K562 (cell line): Measurements from ENCODE around the gene ARFIP2. TPM values are rescaled to one million over a fixed set of nuclear protein-coding genes. Genes with fewer than 3 reads are reported as not detected.

ENCODE experiments used
- ATAC-seq: fragments of 200-7000 bp; cut with Tn5 transposase; 3 replicates; pipeline ENCODE4 v1.9.1; 2020; ENCODE audit warnings: moderate library complexity
- BruUV-seq: library from RNA; stranded (reverse); fragments of 400-500 nt; replicated peaks from 2 replicates; lab custom pipeline; 2021; lab: Mats Ljungman, UMichigan
- CTCF ChIA-PET: fragments of 300-600 bp; formaldehyde crosslinking; extraction: SDS; loops from one replicate; lab custom pipeline; 2021; ENCODE audit warnings: low intra/inter-chr PET ratio; lab: Yijun Ruan, JAX
- POLR2A ChIA-PET: fragments of 300-600, 350-650 bp; sonication (Branson Sonifier 250); formaldehyde crosslinking; extraction: SDS; loops from one replicate; lab custom pipeline; 2021; ENCODE audit warnings: antibody characterized with exemption, inconsistent platforms; lab: Yijun Ruan, JAX
- DNase-seq, 4 experiments: peaks; one replicate each; pipeline versions ENCODE4 v3.0.0 to v3.0.0-alpha.2; 2011 to 2018; ENCODE audit warnings: low spot score in 3 of 4, mixed read lengths in 3 of 4; ENCODE audit errors: extremely low read depth in 1 of 4
- FAIRE-seq: peaks from 2 replicates; lab custom pipeline; 2011; peaks lifted over from hg19 to GRCh38; lab: Jason Lieb, UNC
- H2AFZ ChIP-seq: 2 replicates; pipeline ENCODE4 v1.6.0; 2011; ENCODE audit warnings: low read depth, low read length, control low read depth, inconsistent platforms
- H3K27ac ChIP-seq: fragments of 200-600 bp; 3 replicates; pipeline ENCODE4 v1.8.0; 2011; ENCODE audit warnings: low read depth, mild to moderate bottlenecking, control low read depth, inconsistent platforms, low read length, moderate library complexity, mixed read lengths; ENCODE audit errors: extremely low read depth
- H3K27me3 ChIP-seq, 2 experiments: fragments of 300-600 bp in 1 of 2; 2 replicates in 1 of 2; 3 replicates in 1 of 2; pipeline versions ENCODE4 v1.6.0 to v1.8.0; 2011; ENCODE audit warnings: inconsistent platforms in 2 of 2, low read length in 2 of 2, mild to moderate bottlenecking in 1 of 2, mixed read lengths in 1 of 2, moderate library complexity in 1 of 2; ENCODE audit not compliant: control insufficient read depth in 2 of 2, insufficient read depth in 2 of 2
- H3K36me3 ChIP-seq: fragments of 300-600 bp; 3 replicates; pipeline ENCODE4 v1.8.0; 2011; ENCODE audit warnings: mild to moderate bottlenecking, low read length, inconsistent platforms; ENCODE audit not compliant: control insufficient read depth, insufficient read depth
- H3K4me1 ChIP-seq, 2 experiments: fragments of 200-600 bp in 1 of 2; replicated peaks in 1 of 2; 2 replicates in 1 of 2; 3 replicates in 1 of 2; pipeline versions ENCODE4 v1.5.1 to v1.8.0; 2011; ENCODE audit warnings: inconsistent platforms in 2 of 2, low read length in 2 of 2, mild to moderate bottlenecking in 1 of 2, mixed read lengths in 1 of 2, moderate library complexity in 1 of 2; ENCODE audit not compliant: control insufficient read depth in 2 of 2, insufficient read depth in 2 of 2
- H3K4me2 ChIP-seq: 2 replicates; pipeline ENCODE4 v1.6.1; 2011; ENCODE audit warnings: low read length, control low read depth, inconsistent platforms, mixed read lengths; ENCODE audit not compliant: insufficient read depth
- H3K4me3 ChIP-seq: fragments of 200-600 bp; sonication (generic), shearing (Covaris generic); 2 replicates; pipeline ENCODE4 v1.5.1; 2016; ENCODE audit warnings: control low read depth, inconsistent platforms
- H3K79me2 ChIP-seq: fragments of 200-600 bp; 3 replicates; pipeline ENCODE4 v1.8.0; 2011; ENCODE audit warnings: low read length, inconsistent platforms; ENCODE audit not compliant: control insufficient read depth, insufficient read depth
- H3K9ac ChIP-seq, 2 experiments: 2 replicates each; pipeline versions ENCODE4 v1.6.0 to v1.6.1; 2011; ENCODE audit warnings: low read depth in 2 of 2, low read length in 2 of 2, control low read depth in 1 of 2, inconsistent platforms in 1 of 2, mild to moderate bottlenecking in 1 of 2, mixed read lengths in 1 of 2; ENCODE audit not compliant: insufficient read depth in 1 of 2
- H3K9me1 ChIP-seq: one replicate; pipeline ENCODE4 v1.6.0; 2011; ENCODE audit warnings: inconsistent platforms, mild to moderate bottlenecking, low read length, moderate library complexity; ENCODE audit not compliant: control insufficient read depth, insufficient read depth
- H3K9me3 ChIP-seq: replicated peaks from 2 replicates; pipeline ENCODE4 v1.5.1; 2011; ENCODE audit warnings: low read depth, low read length, inconsistent platforms; ENCODE audit not compliant: control insufficient read depth, insufficient read depth
- H4K20me1 ChIP-seq: replicated peaks from 2 replicates; pipeline ENCODE4 v1.6.1; 2011; ENCODE audit warnings: low read length, inconsistent platforms, mixed read lengths; ENCODE audit not compliant: control insufficient read depth, insufficient read depth
- CAMTA2 ChIP-seq: fragments of 250-450 bp; sonication (Bioruptor Pico); conservative IDR thresholded peaks from 2 replicates; pipeline ENCODE4 v1.5.1; 2022
- FOS ChIP-seq: IDR thresholded peaks from 3 replicates; pipeline ENCODE4 v1.6.1; 2011; ENCODE audit not compliant: insufficient read length; ENCODE audit errors: extremely low read depth
- GABPA ChIP-seq: fragments of 200-800 bp; sonication (Bioruptor generic); conservative IDR thresholded peaks from 2 replicates; pipeline ENCODE4 v1.6.1; 2016; ENCODE audit warnings: low read depth, missing genetic modification characterization, missing compliant biosample characterization
- LCOR ChIP-seq: sonication (generic); formaldehyde crosslinking; IDR thresholded peaks from 2 replicates; pipeline ENCODE4 v1.8.0; 2022; ENCODE audit warnings: mild to moderate bottlenecking, missing genetic modification reagents
- MEF2D ChIP-seq: conservative IDR thresholded peaks from 2 replicates; pipeline ENCODE4 v1.6.1; 2016; ENCODE audit warnings: low read depth, missing genetic modification characterization, missing compliant biosample characterization
- PHB ChIP-seq: fragments of 250-450 bp; sonication (Bioruptor Pico); IDR thresholded peaks from 2 replicates; pipeline ENCODE4 v1.5.0; 2021
- RBM34 ChIP-seq: fragments of 200-400 bp; formaldehyde crosslinking; IDR thresholded peaks from 2 replicates; pipeline ENCODE4 v1.6.1; 2018; ENCODE audit warnings: low read length, borderline replicate concordance; ENCODE audit not compliant: insufficient read depth
- RFX7 ChIP-seq: fragments of 250-450 bp; sonication (Bioruptor Pico); IDR thresholded peaks from 2 replicates; pipeline ENCODE4 v1.5.1; 2021; ENCODE audit warnings: mild to moderate bottlenecking
- RUNX1 ChIP-seq: sonication (generic); IDR thresholded peaks from 2 replicates; pipeline ENCODE4 v1.6.1; 2016; ENCODE audit warnings: antibody characterized with exemption, low read depth
- SLC30A9 ChIP-seq: fragments of 250-450 bp; sonication (Bioruptor Pico); IDR thresholded peaks from 2 replicates; pipeline ENCODE4 v1.8.0; 2022; ENCODE audit warnings: mild to moderate bottlenecking, moderate library complexity
- SMAD2 ChIP-seq: fragments of 150-350 bp; IDR thresholded peaks from 2 replicates; pipeline ENCODE4 v1.6.1; 2014; ENCODE audit warnings: low read depth, mild to moderate bottlenecking, low read length
- ZBTB11 ChIP-seq, 3 experiments: fragments of 200-800 bp in 1 of 3; fragments of 250-450 bp in 1 of 3; fragments of 450-650 bp in 1 of 3; sonication (Bioruptor Pico) in 1 of 3; sonication (Bioruptor generic) in 1 of 3; formaldehyde crosslinking in 1 of 3; IDR thresholded peaks; 2 replicates each; pipeline versions ENCODE4 v1.6.1 to v1.8.0; 2016 to 2022; ENCODE audit warnings: mild to moderate bottlenecking in 2 of 3, missing genetic modification characterization in 2 of 3, missing compliant biosample characterization in 1 of 3, moderate library complexity in 1 of 3
- ZNF12 ChIP-seq: sonication (generic); formaldehyde crosslinking; IDR thresholded peaks from 2 replicates; pipeline ENCODE4 v1.4.0; 2020; ENCODE audit warnings: mild to moderate bottlenecking, missing genetic modification reagents
- ZNF561 ChIP-seq: fragments of 450-650 bp; formaldehyde crosslinking; conservative IDR thresholded peaks from 2 replicates; pipeline ENCODE4 v1.4.0; 2020; ENCODE audit warnings: mild to moderate bottlenecking, moderate library complexity
- ZNF57 ChIP-seq: fragments of 450-650 bp; formaldehyde crosslinking; IDR thresholded peaks from 2 replicates; pipeline ENCODE4 v1.4.0; 2020; ENCODE audit warnings: mild to moderate bottlenecking, moderate library complexity
- ZNF583 ChIP-seq: fragments of 250-450 bp; sonication (Bioruptor Pico); IDR thresholded peaks from 2 replicates; pipeline ENCODE4 v1.4.0; 2020
- WGBS: fragments of 100-300 bp; shearing (Covaris generic); methylation state at CpG from one replicate; pipeline ENCODE4 v1.1.6; 2016; ENCODE audit warnings: low coverage, mixed read lengths; ENCODE audit not compliant: insufficient coverage; ENCODE audit errors: missing lambda C conversion rate; 5-methylcytosine and 5-hydroxymethylcytosine counted together
- in situ Hi-C: fragments of 300-500 bp; cut with MboI; formaldehyde crosslinking; loops from 4 replicates; pipeline ENCODE4 v1.15.0; 2018; ENCODE audit warnings: inconsistent platforms, mixed read lengths
- intact Hi-C: fragments of 100-400 bp; cut with micrococcal nuclease; formaldehyde crosslinking; loops from 2 replicates; pipeline ENCODE4 v1.14.2; 2022
- polyA plus RNA-seq, 8 experiments: library from polyadenylated mRNA; depleted of rRNA in 4 of 8; stranded (reverse) in 5 of 8; unstranded in 3 of 8; fragments of >200 nt; fragmentation: Nextera tagmentation in 2 of 8; fragmentation: Illumina TruSeq in 1 of 8; extraction: Ambion mirVana in 2 of 8; extraction: Trizol in 1 of 8; gene quantifications; 2 replicates each; pipeline versions ENCODE4 v1.2.1 to v1.2.3, GENCODE V29; 2011 to 2014; ENCODE audit warnings: inconsistent platforms in 1 of 8, missing spikeins in 1 of 8
- total RNA-seq, 7 experiments: library from RNA; depleted of rRNA in 6 of 7; stranded (reverse); fragments of >200 nt in 6 of 7; fragmentation: Illumina TruSeq in 2 of 7; extraction: Trizol in 2 of 7; gene quantifications; 2 replicates each; pipeline versions ENCODE4 v1.2.1 to v1.2.3, GENCODE V29; 2011 to 2021; ENCODE audit warnings: low replicate concordance in 1 of 7

The ARFIP2 gene
- total and polyA plus RNA-seq, 9 of the 15 experiments (the other 6 are each of a cell fraction or from before 2014, with no cell fraction given), result 11.8 to 74.1 (median 41.0) TPM

- in situ Hi-C loops (no loop called here), intact Hi-C loops (no loop called here)
- H2AFZ ChIP-seq, result no peak overlapping the region
- H3K9me3 ChIP-seq, result no peaks in the 10 kb centered on the region
- DNase-seq (no peak), FAIRE-seq (no peak), ATAC-seq (no peak)
- H3K4me2 ChIP-seq, result no peak overlapping the region
- H3K4me1 ChIP-seq, result no peaks in the 10 kb centered on the region
- ChIA-PET POLR2A (no interaction called here), CTCF (no interaction called here)
- no peaks in the 10 kb centered on the region for H3K27me3 ChIP-seq
- TF ChIP-seq RFX7, result no peak
- TF ChIP-seq CAMTA2 (CRISPR knock-in tag), result no peak
- TF ChIP-seq SLC30A9 (CRISPR knock-in tag), result no peak
- TF ChIP-seq GABPA, result no peak
- no peak for TF ChIP-seq MEF2D (tag)
- TF ChIP-seq ZNF583 (CRISPR knock-in tag), result no peak
- TF ChIP-seq LCOR, result no peak
- no peak for TF ChIP-seq ZNF57
- TF ChIP-seq RBM34, result no peak
- no peak for TF ChIP-seq ZBTB11 (CRISPR knock-in tag; IDR thresholded peaks at IDR 0.05)
- TF ChIP-seq RUNX1, result no peak
- no peak for TF ChIP-seq SMAD2
- no peak for TF ChIP-seq FOS
- no peak for TF ChIP-seq PHB (CRISPR knock-in tag)
- no peak for TF ChIP-seq ZNF561 (CRISPR knock-in tag)
- no peak for TF ChIP-seq ZNF12
- no peaks in the 10 kb centered on the region for H4K20me1 ChIP-seq
- no peaks in the 10 kb centered on the region for H3K9me1 ChIP-seq
- 63% methylated on average over 16 of the region's 26 CpGs for WGBS
- no peaks in the 10 kb centered on the region for H3K79me2 ChIP-seq
- no peak overlapping the region for H3K27ac ChIP-seq
- no peak overlapping the region for H3K4me3 ChIP-seq
- no peaks in the 10 kb centered on the region; the same call in 2 of the 3 replicates for H3K36me3 ChIP-seq
- no peak overlapping the region for H3K9ac ChIP-seq
- no TSS peak for BruUV-seq
These were observed 23.4 kb downstream of the ARFIP2 start for GRCh38 chr11:6457581-6458320.
